ENCODE data around the gene ZC3H4.

The ZC3H4 gene

DNA sequence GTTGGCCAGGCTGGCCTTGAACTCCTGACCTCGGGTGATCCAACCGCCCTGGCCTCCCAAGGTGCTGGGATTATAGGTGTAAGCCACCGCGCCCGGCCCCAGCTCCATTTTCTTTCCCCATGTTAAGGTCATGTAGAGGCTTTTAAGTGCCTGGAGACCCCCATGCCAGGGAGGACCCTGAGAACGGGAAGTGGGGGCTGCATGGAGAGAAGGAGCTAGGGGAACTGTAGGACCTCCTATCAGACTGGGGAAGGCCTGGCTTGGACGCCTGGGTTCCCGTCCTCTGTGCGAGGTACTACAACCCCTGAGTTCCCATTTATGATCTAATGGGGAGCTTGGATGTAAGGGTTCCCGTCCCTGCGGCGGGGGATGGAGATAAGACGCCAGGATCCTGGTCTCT lies 94.7 kb downstream of the ZC3H4 start:
- no peak for DNase-seq

Data from NCI-H146 (cell line).